IMR-90 (cell line): ENCODE results near the gene ABR.

Source experiments
- BHLHE40 ChIP-seq: fragments of 150-350 bp; IDR thresholded peaks from 2 replicates; pipeline ENCODE4 v1.6.1; 2016; ENCODE audit warnings: mild to moderate bottlenecking, low read depth, low read length
- CEBPB ChIP-seq: IDR thresholded peaks from 2 replicates; pipeline ENCODE4 v1.6.1; 2012; ENCODE audit warnings: low read depth, low read length, improper control_type of control experiment
- CHD1 ChIP-seq: IDR thresholded peaks from 2 replicates; pipeline ENCODE4 v1.6.1; 2012; ENCODE audit warnings: low read depth, low read length, improper control_type of control experiment
- CTCF ChIP-seq: conservative IDR thresholded peaks from 2 replicates; pipeline ENCODE4 v1.5.1; 2012; ENCODE audit warnings: mild to moderate bottlenecking, low read depth, low read length, improper control_type of control experiment
- ELK1 ChIP-seq: fragments of 150-350 bp; IDR thresholded peaks from 2 replicates; pipeline ENCODE4 v1.6.1; 2016; ENCODE audit warnings: low read depth, mild to moderate bottlenecking, low read length, moderate library complexity, borderline replicate concordance
- MAFK ChIP-seq: IDR thresholded peaks from 2 replicates; pipeline ENCODE4 v1.6.1; 2012; ENCODE audit warnings: low read depth, low read length, improper control_type of control experiment
- MXI1 ChIP-seq: IDR thresholded peaks from 2 replicates; pipeline ENCODE4 v1.6.1; 2012; ENCODE audit warnings: low read depth, mild to moderate bottlenecking, low read length, moderate library complexity, borderline replicate concordance
- NFE2L2 ChIP-seq: fragments of 150-350 bp; IDR thresholded peaks from 2 replicates; pipeline ENCODE4 v1.6.1; 2016; ENCODE audit warnings: low read depth, mild to moderate bottlenecking, low read length
- POLR2A ChIP-seq: IDR thresholded peaks from 2 replicates; pipeline ENCODE4 v1.6.1; 2012; ENCODE audit warnings: mild to moderate bottlenecking, low read depth, low read length
- RCOR1 ChIP-seq: IDR thresholded peaks from 2 replicates; pipeline ENCODE4 v1.6.1; 2012; ENCODE audit warnings: mild to moderate bottlenecking, low read length, improper control_type of control experiment; ENCODE audit not compliant: insufficient replicate concordance
- RFX5 ChIP-seq: IDR thresholded peaks from 2 replicates; pipeline ENCODE4 v1.8.0; 2012; ENCODE audit warnings: low read depth, mild to moderate bottlenecking, low read length, moderate library complexity
- SMC3 ChIP-seq: fragments of 150-350 bp; IDR thresholded peaks from 2 replicates; pipeline ENCODE4 v1.6.1; 2016; ENCODE audit warnings: low read depth, mild to moderate bottlenecking, antibody characterized with exemption, low read length, moderate library complexity

GRCh38 chr17:1025733-1026598 lies 153.8 kb downstream of the ABR start:
- TF ChIP-seq BHLHE40, result no peak
- TF ChIP-seq NFE2L2, result no peak
- no peak for TF ChIP-seq POLR2A
- no peak for TF ChIP-seq RFX5
- TF ChIP-seq CTCF, result no peak
- TF ChIP-seq MAFK, result no peak
- TF ChIP-seq CHD1, result no peak
- no peak for TF ChIP-seq SMC3
- no peak for TF ChIP-seq ELK1
- TF ChIP-seq MXI1, result no peak
- TF ChIP-seq RCOR1, result no peak
- no peak for TF ChIP-seq CEBPB
